GM19238 (cell line): ENCODE measurements around the gene IFIT1.
A peak's percentile ranks its signal among the peaks of the same experiment; 100 is the strongest.
"Not testable (repeated sequence)": the region's sequence is repeated elsewhere in the genome, so short reads cannot be mapped to it uniquely, and the experiment has no call there.

Experiments
- DNase-seq: peaks from one replicate; pipeline ENCODE4 v3.0.0; 2011; ENCODE audit warnings: low spot score; ENCODE audit not compliant: insufficient read length

The IFIT1 gene

GRCh38 chr10:89398003-89398749, 5.8 kb downstream of the IFIT1 start:
- DNase-seq: no peak

- DNase-seq: no peak
Observed at GRCh38 chr10:89399956-89400355, 7.5 kb downstream of the IFIT1 start.

GRCh38 chr10:89403043-89403442, 10.6 kb downstream of the IFIT1 start:
- no peak for DNase-seq

GRCh38 chr10:89404104-89405047, 12.0 kb downstream of the IFIT1 start:
- DNase-seq: no peak

GRCh38 chr10:89406178-89406577, 13.8 kb downstream of the IFIT1 start:
- not testable (repeated sequence) for DNase-seq

- DNase-seq: not testable (repeated sequence)
Observed at GRCh38 chr10:89407792-89408191, 15.4 kb downstream of the IFIT1 start.

- DNase-seq: not testable (repeated sequence)
Observed at GRCh38 chr10:89409282-89409681, 16.9 kb downstream of the IFIT1 start.

GRCh38 chr10:89410551-89410950, 18.1 kb downstream of the IFIT1 start:
- DNase-seq: not testable (repeated sequence)

GRCh38 chr10:89411135-89411534, 18.7 kb downstream of the IFIT1 start:
- DNase-seq: not testable (repeated sequence)

GRCh38 chr10:89412276-89412675, 19.9 kb downstream of the IFIT1 start:
- not testable (repeated sequence) for DNase-seq

- DNase-seq: no peak
Observed at GRCh38 chr10:89413398-89413912, 21.0 kb downstream of the IFIT1 start.

GRCh38 chr10:89414146-89414878, 21.9 kb downstream of the IFIT1 start, which contains the start of gene IFIT5:
Gene IFIT5 (plus strand): TSS chr10:89414568. CDS start chr10:89414799, 231 bp downstream.
- peak; percentile 64 for DNase-seq

- DNase-seq: peak; percentile 9
Observed at GRCh38 chr10:89414879-89415821, 22.7 kb downstream of the IFIT1 start.

- no peak for DNase-seq
Observed at GRCh38 chr10:89416465-89416864, 24.0 kb downstream of the IFIT1 start.

GRCh38 chr10:89419548-89419947, 27.1 kb downstream of the IFIT1 start:
- no peak for DNase-seq

- no peak for DNase-seq
Observed at GRCh38 chr10:89421018-89421476, 28.6 kb downstream of the IFIT1 start.

- DNase-seq: no peak
Observed at GRCh38 chr10:89425000-89425399, 32.6 kb downstream of the IFIT1 start.

- peak; percentile 7 for DNase-seq
Observed at GRCh38 chr10:89426230-89426868, 33.9 kb downstream of the IFIT1 start.

GRCh38 chr10:89427629-89428028, 35.2 kb downstream of the IFIT1 start:
- no peak for DNase-seq
